GM19328 (cell line): Measurements from ENCODE around the gene MOK.

Experiments
- ATAC-seq: cut with Tn5 transposase; IDR thresholded peaks from one replicate; pipeline ENCODE4 v1.9.1; 2021; ENCODE audit warnings: mild to moderate bottlenecking, moderate library complexity; ENCODE audit not compliant: unreplicated experiment

The MOK gene

DNA sequence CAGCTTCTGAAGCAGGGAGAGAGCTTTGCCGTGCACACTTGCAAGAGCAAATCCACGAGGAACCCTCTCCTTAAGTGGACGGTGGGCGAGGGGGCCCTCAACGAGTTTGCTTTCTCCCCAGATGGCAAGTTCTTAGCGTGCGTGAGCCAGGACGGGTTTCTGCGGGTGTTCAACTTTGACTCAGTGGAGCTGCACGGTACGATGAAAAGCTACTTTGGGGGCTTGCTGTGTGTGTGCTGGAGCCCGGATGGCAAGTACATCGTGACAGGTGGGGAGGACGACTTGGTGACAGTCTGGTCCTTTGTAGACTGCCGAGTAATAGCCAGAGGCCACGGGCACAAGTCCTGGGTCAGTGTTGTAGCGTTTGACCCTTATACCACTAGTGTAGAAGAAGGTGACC, 96.2 kb downstream of the MOK start:
- no peak for ATAC-seq

DNA sequence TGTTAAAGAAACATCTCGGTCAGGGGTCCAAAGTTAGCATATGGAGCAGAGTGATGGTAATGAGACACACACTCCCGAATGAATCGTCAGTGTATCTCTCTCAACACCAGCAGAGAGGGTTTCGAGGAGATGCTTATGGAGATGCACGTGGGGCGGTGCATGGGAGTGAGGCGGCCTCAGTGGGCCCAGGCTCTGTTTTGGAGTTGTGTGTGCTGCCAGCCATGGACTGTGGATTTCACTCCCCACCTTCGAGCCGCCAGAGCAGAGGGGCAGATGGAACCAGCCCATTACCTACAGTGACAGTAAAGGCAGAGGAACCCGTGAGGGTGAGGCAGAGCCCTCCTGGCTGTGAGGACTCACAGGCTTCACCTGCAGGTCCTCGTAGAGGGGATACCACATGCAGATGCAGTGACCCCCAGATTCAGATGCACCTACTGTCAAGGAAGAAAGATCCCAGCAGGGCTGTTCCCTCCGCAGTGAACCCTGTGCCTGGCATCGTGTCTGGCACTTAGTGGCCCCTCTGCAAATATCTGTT, 97.1 kb downstream of the MOK start:
- no peak for ATAC-seq

DNA sequence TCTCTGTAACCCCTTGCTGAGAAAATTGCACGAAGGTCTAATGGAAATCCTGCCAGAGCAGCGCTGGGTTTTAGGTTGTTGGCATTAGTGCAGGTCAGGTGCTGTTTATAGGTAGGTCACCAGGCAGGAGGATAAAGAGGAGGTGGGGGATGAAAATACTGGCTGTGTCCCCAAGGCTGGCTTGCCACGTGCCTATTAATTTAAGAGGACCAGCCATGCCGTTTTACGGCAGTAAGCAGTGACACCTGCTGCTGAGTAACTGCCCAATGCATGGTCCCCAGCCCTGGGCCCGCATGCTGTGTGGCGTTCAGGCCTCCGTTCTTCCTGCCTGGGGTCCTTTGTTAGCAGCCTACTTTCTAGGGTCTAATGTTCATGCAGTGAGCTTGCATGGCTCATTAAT, 98.0 kb downstream of the MOK start:
- ATAC-seq = no peak

DNA sequence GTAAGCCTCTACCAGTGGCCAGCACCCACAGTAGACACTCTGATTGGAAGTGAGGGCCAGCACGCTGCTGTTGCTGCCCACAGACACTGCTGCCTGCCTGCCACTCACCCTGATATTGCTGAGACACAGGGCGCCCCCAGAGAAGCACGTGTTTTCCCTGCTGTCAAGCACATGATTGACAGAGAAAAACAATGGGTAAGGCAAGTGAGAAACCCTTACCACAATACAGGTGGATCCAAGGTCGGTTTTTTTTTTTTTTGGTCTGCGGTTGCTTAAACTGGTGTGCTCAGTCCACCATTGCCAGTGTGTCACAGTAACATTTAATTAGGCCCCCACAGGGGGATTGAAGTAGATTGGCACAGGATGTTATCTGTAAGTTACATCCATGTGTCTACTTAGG, 99.4 kb downstream of the MOK start:
- ATAC-seq = no peak

DNA sequence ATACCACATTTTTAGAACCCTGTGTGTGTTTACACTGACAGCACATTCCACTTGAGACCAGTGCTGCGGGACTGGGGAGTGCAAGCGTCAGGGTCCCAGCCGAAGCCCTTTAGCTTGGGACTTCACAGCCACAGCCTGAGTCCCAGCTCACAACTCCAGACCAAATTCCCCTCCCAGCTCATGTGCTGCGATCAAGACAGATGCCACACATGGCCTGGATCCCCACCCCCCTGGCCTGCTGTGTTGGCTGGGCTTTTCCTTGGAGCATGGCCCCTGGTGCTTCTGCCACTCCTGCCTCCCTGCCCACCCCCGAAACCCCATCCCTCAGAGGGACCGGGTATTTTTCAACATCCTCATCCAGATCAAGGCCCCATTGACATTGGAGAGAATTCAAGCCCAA, 101.6 kb downstream of the MOK start:
- no peak for ATAC-seq

DNA sequence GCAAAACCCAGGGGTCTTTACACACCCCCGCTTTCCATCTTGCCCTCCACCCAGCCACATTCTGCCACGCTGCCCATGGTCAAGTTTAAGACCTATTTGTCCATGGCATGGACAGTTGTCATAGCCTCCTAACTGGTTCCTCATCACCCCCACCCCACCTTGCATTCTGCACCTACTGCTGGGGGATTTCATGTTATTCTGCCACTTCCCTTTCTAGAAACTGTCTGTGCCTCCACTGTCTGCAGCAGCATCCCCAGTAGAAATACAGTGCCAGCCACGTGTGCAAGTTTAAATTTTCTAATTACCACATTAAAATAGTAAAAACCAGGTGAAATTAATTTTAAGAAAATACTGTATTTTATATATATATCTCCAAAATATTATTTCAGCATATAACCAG, 102.0 kb downstream of the MOK start:
- no peak for ATAC-seq

DNA sequence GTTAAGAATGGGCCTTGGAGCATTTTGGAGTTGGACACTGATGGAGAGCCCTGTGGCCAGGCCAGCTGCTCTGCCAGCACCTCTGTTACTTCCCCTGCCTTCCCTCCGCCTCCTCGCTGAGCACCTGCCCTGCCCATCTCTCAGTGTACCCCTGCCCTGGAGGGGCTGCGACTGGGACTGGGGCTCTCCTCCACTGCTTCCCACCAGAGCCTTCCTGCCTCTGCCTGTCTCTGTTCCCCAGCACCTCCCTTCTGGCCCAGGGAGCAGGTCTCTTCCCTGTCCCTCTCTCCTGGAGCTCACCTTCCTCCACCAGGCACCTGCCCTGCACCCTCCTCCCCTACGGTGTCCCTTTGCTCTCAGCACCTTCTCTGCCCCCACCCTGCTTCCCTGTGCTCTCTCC, 103.2 kb downstream of the MOK start:
- no peak for ATAC-seq

DNA sequence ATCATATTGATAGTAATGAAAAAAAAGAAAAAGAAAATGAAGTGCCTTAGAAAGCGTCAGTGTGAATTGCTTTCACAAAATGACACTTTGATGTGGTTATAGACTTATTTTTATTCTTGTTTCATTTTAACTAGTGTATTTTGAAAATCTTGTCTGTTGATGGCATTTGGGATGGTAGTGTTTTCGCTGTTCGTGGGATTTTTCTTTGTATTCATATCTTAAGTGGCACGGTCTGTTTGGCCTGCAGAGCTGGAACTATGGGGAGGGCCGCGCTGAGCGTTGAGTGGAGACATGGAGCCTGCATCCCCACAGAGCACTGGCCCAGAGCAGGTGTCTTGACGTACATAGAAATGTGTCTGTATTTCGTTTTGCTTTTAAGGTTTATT, 103.6 kb downstream of the MOK start:
- no peak for ATAC-seq

DNA sequence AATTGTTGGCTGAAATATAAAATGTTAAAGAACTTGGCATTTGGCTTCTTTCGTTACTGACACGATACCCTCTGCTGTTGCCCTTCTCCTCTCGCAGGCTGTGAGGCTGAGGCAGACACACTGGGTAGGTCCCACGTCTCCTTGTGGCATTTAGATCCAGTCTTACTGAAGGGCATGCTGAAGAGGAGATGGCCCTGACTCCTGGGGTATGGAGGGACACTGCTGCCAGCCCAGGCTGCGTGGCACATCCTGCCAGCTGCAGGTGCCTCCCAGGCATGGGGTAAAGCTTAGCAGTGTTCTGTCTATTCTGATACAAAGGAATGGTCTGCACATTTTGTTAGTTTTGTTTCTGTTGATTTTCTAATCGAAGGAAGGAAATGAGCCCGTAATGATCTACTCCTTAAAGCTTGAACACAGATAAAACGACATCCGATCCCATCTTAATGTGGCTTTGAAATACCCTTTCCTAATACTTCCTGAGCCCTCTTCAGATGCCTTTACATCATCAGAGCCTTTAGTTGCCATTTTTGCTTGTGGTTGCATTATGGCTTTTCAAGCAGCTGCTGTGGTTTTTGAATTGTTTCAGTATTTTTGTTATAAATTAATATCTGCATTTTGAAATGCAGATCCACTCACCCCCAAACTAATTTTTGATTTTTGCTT, 104.1 kb downstream of the MOK start:
- no peak for ATAC-seq

DNA sequence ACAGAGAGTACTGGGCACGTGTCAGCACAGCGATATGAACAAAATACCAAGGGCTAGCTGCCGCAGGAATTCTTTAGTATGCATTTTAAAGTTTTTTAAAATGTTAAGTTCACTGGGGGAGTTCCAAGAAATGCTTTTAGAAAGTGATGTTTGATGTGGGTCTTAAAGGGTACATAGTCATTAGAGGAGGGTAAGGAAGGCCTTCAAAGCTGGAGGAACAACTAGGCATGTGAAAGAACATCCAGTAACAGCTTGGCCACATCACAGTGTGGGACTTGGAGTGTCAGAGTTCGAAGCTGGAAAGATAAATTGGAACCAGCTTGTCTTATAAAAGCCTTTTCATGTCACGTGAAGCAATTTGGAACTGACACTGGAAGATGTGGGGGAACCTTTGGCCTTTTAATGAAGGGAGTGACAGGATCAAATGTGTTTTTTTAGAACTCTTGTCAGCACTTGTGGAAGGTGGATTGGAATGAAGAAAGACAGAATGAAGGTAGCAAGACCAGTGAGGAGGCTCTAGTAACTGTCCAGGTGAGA, 107.6 kb downstream of the MOK start:
- ATAC-seq = no peak

DNA sequence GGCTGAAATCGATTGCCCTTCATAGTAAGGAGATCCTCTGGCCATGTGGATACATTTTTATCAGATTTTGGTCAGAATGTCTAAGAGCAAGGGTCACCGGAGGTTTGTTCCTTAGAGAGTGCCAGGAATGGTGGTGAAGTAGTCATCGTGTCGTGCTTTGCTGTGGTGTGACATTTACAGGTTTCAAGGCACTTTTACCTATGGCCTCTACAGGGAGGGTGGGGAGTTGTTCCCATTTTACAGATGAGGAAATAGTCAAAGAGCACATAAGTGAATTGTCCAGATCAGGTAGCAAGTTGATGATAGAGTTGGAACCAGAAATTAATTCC, 108.1 kb downstream of the MOK start:
- ATAC-seq = no peak

DNA sequence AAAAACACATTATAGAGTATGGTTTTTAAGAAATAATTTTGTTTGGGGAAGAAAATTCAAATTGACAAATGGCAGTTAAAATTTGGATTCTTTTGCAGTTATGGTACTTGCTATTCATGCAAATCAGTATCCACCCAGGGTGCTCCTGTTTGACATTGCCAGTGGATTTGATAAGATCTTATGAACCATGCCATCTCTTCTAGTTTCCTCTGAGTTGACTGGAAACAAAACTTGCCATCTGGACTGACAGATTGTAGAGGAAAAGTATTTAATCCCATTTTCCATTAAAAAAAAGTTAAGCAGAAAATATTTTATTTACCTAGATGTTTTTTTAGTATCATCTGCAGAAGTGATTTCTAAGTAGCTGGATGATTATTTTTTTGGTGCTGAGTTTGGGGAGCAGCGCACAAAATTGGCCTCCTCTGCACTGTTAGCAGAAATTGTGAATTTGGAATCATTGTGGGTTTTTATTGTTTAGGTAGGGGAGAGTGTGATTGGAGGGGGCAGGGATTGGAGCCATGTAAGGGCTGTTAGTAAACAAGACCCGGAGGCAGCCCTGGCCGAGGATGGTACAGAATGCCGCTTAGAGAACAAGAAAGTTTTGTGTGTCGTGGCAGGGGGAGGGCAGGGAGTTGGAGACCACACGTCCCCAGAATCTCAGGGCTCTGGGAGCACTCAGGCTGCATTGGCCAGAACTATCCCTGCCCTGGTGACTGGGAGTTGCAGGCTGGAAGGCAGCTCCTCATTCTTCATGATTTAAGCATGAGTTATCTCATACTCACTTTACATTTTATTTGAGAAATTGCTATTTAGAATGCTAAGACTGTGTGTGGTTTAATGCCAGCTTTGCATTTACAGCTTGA, 108.7 kb downstream of the MOK start:
- ATAC-seq = no peak

DNA sequence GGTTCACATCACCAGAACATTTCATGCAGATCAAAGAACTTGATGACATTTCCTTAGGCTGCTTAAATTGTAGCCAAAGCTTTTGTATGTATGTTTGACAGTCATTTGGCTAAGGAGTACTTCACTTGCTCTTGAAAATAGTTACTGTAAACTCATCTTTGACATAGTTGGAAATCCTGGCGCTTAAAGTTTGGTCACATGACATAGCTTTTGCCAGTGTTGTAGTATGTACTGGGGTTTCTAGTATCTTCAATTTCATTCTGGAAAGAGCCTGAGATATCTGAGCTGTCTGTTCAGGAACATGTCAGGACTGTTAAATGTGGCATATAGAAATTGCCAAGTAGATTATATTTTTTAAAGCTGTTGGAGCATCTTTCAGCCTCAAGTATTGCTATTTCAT, 109.5 kb downstream of the MOK start:
- no peak for ATAC-seq

DNA sequence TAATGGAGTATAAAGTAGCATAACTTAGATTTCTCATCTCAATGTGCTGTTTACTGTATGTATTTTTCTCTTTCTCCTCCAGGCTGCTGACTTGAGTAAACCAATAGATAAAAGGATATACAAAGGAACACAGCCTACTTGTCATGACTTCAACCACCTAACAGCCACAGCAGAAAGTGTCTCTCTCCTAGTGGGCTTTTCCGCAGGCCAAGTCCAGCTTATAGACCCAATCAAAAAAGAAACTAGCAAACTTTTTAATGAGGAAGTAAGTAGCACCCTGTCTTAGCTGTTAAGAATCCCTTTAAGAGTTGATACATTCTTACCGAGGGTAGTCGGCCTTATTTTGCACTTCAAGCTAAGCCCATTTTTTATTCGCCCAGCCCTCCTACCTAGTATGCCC, 110.1 kb downstream of the MOK start:
- no peak for ATAC-seq

DNA sequence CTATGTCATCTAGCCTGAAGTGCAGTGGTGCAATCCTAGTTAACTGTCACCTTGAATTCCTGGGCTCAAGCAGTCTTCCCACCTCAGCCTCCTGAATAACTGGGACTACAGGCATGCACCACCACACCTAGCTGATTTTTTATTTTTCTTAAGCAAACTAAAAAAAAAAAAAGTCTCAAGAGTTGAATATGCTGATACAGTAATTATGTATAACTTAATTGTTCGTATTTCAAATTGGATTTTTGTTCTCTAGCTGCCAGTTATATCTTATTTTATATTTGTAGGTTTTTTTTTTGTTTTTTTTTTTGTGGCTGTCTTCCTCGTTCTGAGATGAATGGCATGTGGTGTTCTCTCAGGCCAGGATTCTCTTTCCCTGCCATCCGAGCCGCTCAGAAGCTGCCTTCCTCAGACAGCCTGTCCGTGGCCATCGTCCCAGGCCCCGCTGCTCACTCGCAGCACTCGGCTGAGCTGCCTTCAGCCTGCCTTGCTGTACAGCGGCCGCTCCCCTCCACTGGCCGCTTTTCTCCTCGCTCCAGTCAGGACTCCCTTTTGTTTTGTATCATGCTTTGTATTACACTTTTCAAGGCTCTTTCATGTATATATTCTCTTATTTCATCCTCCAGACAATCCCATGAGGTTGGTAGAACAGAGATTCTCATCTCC, 112.0 kb downstream of the MOK start:
- no peak for ATAC-seq

DNA sequence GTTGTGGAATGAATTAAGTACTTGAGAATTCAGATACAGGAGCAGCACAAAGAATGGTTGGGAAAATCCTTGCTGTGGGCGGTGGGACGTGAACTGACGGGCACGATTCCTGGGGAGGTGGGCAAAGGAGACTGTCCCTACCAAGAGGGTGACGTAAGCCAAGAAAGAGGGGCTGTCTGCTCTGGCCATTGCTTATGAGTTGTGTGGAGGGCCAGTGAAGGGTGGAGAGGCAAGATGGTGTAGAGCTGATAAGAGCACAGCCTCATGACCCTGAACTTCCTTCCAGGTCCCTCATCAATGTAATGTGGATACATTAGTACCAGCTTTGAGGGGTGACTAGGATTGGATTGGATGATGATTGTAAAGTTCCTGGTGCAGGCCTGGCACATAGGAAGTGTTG, 115.1 kb downstream of the MOK start:
- ATAC-seq = no peak

DNA sequence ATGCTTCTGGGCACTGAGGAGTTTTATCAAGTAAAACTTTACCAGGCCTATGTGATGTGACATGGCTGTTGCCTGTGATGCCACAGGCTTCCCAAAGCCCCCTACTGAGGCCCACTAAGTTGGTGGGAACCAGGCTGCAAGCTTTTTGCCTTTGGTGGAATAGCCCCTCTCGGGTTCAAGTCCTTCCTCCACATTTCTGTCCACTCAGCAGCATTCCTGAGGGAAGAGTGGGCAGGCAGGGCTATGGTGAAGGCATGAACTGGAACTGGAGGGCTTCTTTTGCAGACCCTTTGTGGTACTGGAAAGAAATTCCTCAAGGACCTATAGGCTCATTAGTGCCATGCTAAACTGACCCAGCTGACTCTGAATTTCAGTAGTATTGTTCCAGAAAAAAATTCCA, 116.8 kb downstream of the MOK start:
- ATAC-seq = no peak

DNA sequence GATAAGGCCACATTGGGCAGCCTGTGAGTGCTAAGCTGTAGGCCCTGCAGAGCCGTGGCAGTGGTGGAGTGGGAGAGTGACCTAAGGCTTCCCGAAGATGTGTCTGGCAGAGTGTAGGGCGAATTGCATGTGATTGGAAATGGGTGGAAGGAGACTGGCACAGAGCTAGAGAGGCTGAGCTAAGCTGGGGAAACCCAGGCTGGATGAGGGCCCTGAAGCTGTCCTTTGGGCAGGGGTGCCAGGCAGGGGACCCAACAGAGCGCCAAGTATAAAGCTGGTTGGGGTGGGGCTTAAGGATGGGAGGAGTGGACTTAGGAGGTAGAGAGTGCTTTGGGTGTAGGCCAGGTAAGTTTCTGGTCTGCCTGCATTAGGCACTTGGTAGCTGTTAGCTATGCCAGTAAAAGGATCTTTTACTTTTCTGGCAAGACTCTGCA, 117.4 kb downstream of the MOK start:
- no peak for ATAC-seq

DNA sequence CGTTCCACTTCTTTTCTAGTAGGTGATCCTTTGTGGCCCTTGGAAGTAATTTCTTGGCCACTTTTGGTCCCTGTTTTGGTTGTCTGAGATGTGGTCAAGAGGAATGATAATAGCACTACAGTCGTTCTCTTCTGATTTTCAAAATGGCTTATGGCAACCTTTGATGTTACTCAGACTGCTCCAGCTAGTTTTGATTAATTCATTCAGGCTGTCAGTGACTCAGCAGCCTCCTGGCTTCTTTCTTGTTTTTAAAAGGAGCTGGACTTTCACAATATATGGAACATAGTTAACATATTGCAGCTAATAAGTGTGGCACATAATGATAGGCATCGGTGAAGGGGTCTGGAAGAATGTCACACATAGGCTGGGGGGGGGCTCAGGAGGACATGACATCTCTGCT, 117.9 kb downstream of the MOK start:
- no peak for ATAC-seq

DNA sequence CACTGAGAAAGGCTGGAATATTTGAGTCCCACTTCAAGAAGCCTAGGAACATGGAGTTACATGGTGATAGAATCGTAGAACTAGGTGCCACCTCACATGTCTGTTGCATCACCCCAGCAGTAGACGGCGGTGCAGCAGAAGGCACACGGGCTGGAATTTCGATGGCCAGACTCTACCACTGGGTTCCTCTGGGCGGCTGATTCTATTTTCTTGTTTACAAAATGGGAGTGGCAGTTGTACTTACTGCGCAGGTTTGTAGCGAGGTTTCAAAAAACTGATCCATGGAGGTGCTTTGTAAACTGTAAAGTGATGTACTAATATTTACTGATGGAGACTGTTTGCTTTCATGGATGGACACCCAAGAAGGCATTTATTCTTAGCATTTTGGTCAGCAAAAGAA, 119.6 kb downstream of the MOK start:
- ATAC-seq = no peak

DNA sequence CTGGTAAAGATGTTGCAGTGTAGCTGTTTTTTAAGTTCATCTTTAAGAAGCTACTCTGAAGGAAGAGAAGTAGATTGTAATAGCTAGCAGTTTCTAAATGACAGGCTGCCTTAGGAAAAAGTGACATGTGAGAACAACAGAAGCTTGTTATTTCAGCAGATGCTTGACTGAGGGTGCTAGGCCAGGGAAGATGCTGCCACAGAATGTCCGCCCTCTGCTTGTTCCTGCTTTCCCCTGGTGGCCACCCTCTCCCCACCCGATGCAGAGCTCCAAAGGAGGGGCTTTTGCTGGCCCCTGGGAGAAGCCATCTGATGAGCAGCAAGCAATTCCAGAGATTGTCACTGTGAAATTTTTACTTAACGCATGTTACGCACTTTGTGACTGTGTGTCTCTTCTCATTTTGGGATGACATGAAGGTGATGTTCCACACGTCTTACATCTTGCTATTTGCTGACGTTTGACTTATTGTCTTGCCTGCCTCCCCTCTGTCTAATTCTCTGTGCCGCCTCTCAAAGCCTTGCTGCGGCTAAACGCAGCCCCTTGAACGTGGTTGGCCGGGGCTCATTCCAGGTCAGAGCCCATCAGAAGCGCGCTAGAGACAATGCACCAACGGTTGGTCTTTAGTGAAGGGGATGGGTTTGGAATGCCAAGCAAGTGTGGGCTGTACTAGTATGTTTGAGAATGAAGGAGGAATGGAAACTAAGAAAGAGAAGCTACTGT, 120.5 kb downstream of the MOK start:
- no peak for ATAC-seq
